Measurements from ENCODE around the gene ITLN2.
"Not testable (repeated sequence)": the region's sequence is repeated elsewhere in the genome, so short reads cannot be mapped to it uniquely, and the experiment has no call there.

The ITLN2 gene

DNA sequence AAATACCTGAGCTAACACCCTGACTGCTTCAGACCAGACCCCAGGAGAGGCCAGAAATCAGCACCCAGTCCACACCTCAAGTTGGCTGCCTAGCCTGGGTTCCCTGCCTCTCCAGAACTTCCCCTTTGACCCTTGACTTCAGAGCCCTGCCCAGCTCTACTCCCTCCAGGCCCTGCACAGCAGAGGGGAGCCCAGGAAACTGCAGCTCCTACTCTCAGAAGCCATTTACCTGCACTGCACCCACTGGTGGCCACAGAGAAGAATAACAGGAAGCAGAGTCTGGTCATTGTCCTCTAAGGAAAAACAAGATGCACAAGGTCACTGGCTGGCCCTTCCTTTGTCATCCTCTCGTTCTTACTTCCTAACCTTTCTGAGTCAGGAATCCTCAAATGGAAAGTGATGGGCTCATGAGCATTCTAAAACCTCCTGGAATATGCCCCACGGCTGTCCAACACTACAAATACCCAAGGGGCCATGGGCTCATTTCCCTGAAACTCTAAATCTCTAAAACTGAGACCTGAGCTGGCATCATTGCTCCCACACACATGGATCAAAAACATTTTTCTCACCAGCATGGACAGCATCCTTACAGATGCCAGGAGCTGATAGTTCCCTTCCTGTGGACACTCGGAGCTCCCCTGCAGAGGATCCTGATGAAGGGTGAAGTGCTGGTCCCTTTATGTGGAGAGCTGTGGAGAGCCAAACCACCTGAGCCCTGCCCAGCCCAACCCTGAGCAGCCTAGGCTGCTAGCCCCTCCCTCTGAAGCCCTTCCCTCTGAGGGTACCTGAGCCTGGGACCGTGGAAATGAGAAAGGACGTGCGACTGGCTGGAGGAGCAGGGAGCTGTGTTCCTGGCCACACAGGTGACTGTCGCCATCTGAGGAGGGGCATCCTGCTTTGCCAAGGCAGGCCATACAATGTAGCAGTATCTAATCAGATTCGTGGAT is at the start of gene ITLN2:
TSS of gene ITLN2 (minus strand) at position 652 of the 947 bp plus-strand sequence. CDS start at position 584, 68 bp downstream.
- peak; percentile 47 for DNase-seq (ENCODE audit: low spot score)

- DNase-seq (ENCODE audit: low spot score) = no peak
These were observed 46.9 kb upstream of the ITLN2 start for GRCh38 chr1:161001525-161001924.

DNA sequence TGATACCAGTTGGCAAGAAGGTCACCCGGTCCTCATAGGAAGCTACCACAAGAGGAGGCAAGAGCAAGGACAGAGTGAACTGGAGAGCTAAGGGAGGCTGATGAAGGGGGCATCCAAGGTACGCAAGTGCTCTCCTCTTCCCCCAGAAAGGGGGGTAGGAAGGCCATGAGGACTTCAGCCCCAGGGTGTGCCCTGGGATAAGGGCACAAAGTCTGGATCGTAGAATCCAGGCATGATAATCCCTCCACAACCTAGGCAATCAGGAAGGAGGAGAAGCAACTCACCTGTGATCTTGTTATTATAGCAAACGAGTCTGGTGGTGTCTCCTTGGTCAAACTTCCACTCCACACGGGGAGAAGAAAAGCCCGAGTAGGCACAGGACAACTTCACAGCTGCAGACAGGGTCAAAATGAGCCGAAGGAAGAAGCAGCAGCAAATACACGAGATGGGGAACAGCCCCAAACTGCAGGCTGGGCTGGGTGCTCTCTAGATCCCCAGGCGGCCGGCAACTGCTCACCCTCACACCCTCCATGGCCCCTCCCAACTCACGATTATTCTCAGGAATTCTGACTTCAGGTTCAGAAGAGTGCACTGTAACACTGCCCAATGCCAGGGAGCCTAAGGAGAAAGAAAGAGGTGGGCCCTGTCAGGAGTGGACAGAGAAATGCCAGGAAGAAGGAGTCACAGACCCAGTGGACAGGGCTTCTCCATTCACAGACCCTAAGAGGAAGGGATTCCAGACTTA is 46.3 kb upstream of the ITLN2 start:
- no peak for DNase-seq (ENCODE audit: low spot score)

GRCh38 chr1:160999376-160999775 is 44.8 kb upstream of the ITLN2 start:
- no peak for DNase-seq (ENCODE audit: low spot score)

DNA sequence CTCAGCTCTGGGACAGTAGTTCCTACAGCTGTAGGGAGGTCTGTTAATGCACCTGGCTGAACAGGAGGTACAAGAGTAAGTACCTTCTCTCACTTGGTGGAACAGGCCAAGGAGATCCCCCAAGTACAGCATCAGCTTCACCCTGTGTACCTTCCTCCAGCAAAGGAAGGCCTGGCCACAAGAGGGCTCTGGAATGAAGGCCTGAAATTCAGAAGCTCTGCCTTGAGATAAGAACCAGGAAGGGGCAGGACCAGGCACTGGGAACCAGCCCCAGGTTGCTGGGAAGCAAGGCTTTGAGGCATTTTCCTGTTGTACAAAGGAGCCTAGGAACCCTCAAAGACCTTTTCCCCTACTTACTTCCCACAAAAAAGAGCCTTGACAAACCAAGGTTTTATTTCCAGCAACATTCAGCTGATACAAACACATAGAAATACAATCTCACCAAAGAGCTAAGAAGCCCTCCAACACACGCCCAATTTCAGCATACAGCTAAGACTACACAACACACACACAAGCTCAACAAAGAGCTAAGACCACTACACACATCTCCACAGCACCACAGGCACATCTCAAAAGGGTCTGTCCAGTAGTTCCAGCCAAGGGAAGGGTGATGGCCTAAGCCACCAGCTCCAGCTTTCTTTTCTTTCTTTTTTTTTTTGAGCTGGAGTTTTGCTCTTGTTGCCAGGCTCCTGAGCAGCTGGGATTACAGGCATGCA is 42.9 kb upstream of the ITLN2 start:
- DNase-seq (ENCODE audit: low spot score) = peak; percentile 62

DNA sequence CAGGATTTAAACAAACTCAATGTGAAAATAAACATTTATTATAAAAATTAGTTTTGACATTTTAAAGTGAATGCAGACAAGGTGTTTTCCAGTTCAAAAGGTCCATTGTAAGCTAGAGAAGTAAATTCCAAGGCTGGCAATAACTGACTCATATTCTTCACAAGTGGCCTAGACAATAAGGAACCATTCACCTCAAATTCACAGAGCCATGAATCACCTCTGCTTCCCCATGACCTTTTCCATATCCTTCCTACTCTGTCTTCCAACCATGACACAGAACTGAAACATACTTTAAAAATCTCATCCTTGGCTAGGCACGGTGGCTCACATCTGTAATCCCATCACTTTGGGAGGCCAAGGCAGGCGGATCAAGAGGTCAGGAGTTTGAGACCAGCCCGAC is 41.6 kb upstream of the ITLN2 start:
- no peak for DNase-seq (ENCODE audit: low spot score)

GRCh38 chr1:160993544-160994193 is 39.1 kb upstream of the ITLN2 start:
- DNase-seq (ENCODE audit: low spot score) = peak; percentile 25

- not testable (repeated sequence) for DNase-seq (ENCODE audit: low spot score)
These were observed 37.4 kb upstream of the ITLN2 start for GRCh38 chr1:160992036-160992435.

DNA sequence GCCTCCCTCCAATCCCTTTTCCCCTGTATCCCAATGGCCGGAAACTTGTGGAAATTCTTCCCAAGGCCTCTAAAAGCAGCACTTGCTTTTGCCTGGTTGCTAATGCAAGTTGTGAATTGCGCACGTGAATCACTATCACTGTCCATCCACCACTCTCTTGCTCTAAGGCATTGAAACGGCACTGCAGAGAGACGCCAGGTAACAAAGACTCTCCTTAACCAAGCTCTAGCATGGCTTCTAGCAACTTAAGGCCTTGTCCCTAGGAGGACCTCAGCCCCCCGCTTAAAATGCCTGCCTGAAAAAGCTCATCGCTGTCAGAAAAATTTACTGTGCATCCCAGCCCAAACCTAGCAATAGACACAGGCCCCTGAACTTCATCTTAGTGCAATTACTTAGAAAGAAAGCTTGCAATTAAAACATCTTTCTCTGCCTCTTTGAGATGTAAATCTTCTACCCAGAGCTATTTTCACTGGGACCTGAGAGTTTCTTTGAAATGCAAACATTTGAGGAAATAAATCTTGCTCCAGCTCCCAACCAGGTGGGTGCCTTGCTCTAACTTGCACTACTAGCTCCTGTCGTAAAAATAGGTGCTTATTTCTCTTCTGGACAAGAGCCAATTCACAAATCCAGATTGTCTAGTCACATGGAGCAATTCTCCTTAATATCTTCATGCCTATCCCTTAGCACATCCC is 32.9 kb upstream of the ITLN2 start:
- no peak for DNase-seq (ENCODE audit: low spot score)

DNA sequence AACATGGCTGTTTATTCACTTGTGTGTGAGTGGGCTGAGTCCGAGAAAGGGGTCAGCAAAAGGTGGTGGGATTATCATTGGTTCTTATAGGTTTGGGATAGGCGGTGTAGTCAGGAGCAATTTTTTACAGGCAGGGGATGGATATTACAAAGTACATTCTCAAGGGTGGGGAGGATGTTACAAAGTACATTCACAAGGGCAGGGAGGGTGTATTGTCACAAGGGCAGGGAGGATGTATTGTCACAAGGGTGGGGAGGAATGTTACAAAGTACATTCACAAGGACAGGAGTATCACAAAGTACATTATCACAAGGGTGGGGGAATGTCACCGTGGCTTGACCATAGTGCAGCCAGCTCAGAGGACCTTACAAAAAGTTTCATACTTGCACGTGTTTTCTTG is 31.1 kb upstream of the ITLN2 start:
- DNase-seq (ENCODE audit: low spot score) = no peak

- no peak for DNase-seq (ENCODE audit: low spot score)
These were observed 27.2 kb upstream of the ITLN2 start for GRCh38 chr1:160981584-160982411.

- DNase-seq (ENCODE audit: low spot score) = no peak
These were observed 24.7 kb upstream of the ITLN2 start for GRCh38 chr1:160979286-160979685.

- no peak for DNase-seq (ENCODE audit: low spot score)
These were observed 23.9 kb upstream of the ITLN2 start for GRCh38 chr1:160978510-160978927.

GRCh38 chr1:160975026-160975425 is 20.4 kb upstream of the ITLN2 start:
- DNase-seq (ENCODE audit: low spot score) = no peak

DNA sequence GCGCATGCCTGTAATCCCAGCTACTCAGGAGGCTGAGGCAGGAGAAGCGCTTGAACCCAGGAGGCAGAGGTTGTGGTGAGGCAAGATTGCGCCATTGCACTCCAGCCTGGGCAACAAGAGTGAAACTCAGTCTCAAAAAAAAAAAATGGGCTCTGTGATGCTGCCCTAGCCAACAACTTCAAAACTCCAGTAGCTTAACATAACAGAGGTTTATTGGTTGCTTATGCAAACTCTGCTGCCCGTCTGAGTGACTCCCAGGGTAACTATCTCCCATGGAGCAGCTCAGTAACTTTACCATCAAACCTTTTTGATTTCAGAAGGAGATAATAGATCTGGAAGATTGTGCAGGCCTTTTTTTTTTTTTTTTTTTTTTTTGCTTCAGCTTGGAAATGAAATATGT is 18.9 kb upstream of the ITLN2 start:
- no peak for DNase-seq (ENCODE audit: low spot score)

DNA sequence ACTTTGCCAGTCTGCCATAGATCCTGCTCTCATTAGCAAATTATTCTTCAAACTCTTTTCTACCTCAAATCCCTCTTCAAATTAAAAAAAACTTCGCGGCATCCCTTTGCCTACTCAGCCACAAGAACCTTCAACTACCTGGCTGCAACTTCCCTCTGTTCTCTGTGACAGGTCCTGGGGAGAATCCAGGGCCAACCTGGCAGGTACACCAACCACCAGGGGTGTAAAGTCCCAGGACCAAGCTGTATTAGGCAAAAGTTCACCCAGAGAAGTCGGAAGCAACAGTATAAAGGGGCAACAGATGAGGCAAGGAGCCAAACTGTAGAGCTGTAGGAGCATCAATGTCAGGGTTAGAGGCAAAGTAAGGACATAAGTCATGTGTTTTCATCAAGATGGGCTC is 18.3 kb upstream of the ITLN2 start:
- DNase-seq (ENCODE audit: low spot score) = no peak

DNA sequence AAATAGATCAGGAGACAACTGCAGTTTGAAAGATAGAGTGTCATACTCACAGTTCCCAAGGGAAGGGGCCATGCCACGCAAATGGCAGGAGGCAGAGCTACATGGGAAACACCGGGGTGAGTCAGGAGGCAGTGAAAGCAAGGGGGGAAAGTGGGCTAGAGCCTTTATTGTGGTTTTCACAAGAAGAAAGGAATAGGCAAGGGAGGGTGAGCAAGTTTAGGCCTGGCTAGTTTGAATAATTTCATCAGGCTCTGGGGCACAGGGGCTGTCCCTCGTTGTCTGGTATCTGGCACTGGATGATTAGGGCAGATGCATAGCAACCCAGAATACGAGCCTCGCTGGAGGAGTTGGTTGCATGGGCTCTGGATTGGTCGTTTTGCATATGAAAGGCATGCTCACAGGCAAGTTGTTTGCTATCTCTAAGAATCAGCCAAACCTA is 17.0 kb upstream of the ITLN2 start:
- DNase-seq (ENCODE audit: low spot score) = no peak

GRCh38 chr1:160963521-160963920 is 8.9 kb upstream of the ITLN2 start:
- DNase-seq (ENCODE audit: low spot score) = no peak

DNA sequence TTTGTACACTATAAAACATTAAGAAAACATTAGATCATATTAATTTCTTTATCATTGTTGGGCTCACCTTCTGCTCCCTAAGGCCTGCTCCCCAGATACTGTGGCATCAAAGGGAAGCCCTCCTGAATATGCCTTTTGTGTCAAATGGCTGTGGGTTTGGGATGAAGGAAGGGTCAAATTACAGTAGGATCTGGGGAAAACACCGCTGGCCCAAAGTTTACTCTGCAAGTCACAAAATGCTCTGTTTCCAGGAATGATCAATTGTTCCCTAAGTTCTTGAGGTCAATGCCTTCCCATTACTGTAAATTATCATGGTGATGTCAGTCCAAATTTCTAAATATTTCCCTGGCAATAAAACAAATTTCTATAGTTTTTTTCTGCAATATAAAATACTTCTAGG is 6.8 kb upstream of the ITLN2 start:
- DNase-seq (ENCODE audit: low spot score) = no peak

DNA sequence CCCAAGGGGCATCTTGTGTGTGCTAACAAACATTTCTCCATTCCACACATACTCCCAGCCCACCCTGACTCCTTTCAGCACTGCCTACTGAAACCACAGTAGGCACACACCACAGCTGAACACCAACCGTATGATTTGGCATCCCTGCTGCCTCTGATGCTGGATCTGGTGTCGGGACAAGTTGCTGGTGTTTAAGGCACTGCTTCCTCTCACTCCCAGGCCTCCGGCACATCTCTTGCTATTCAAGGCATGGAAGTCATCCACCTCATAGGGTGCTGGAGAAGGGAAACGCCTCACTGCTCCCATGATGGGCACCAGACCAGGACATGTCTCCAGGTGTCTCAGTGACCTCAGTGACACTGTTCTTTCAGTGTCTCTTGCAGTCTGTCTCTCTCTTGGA is 2.4 kb upstream of the ITLN2 start:
- no peak for DNase-seq (ENCODE audit: low spot score)
